HEK293 (cell line): Measurements from ENCODE around the gene SIDT1.

Experiments used
- CTCF ChIP-seq: fragments of 450-650 bp; formaldehyde crosslinking; IDR thresholded peaks from 2 replicates; pipeline ENCODE4 v1.5.1; 2016; ENCODE audit warnings: missing biosample characterization, missing genetic modification characterization
- HOXA7 ChIP-seq: sonication (generic); formaldehyde crosslinking; IDR thresholded peaks from 2 replicates; pipeline ENCODE4 v1.8.1; 2022; ENCODE audit warnings: missing genetic modification reagents, borderline replicate concordance
- PBX3 ChIP-seq: sonication (generic); formaldehyde crosslinking; IDR thresholded peaks from 2 replicates; pipeline ENCODE4 v1.8.1; 2022; ENCODE audit warnings: mild to moderate bottlenecking, moderate library complexity, missing genetic modification reagents
- SALL2 ChIP-seq: fragments of 450-650 bp; formaldehyde crosslinking; IDR thresholded peaks from 2 replicates; pipeline ENCODE4 v1.5.0; 2017; ENCODE audit warnings: missing biosample characterization, mild to moderate bottlenecking, missing genetic modification characterization, borderline replicate concordance
- ZBTB48 ChIP-seq: fragments of 450-650 bp; formaldehyde crosslinking; IDR thresholded peaks from 2 replicates; pipeline ENCODE4 v1.5.1; 2016; ENCODE audit warnings: missing biosample characterization, missing genetic modification characterization
- ZFP41 ChIP-seq: fragments of 450-650 bp; formaldehyde crosslinking; IDR thresholded peaks from 2 replicates; pipeline ENCODE4 v1.5.1; 2016; ENCODE audit warnings: missing biosample characterization, missing genetic modification characterization, borderline replicate concordance
- ZNF114 ChIP-seq: fragments of 450-650 bp; formaldehyde crosslinking; IDR thresholded peaks from 2 replicates; pipeline ENCODE4 v1.5.0; 2017; ENCODE audit warnings: missing biosample characterization, missing genetic modification characterization
- ZNF274 ChIP-seq, 2 experiments: fragments of 200-500 bp in 1 of 2; fragments of 450-650 bp in 1 of 2; sonication (Bioruptor generic) in 1 of 2; formaldehyde crosslinking in 1 of 2; IDR thresholded peaks; 2 replicates each; pipeline versions ENCODE4 v1.5.1 to v1.6.1; 2014 to 2016; ENCODE audit warnings: borderline replicate concordance in 1 of 2, inconsistent platforms in 1 of 2, low read length in 1 of 2, missing biosample characterization in 1 of 2, missing genetic modification characterization in 1 of 2
- ZNF302 ChIP-seq: fragments of 450-650 bp; formaldehyde crosslinking; IDR thresholded peaks from 2 replicates; pipeline ENCODE4 v1.5.1; 2016; ENCODE audit warnings: missing biosample characterization, missing genetic modification characterization, low read depth
- ZNF366 ChIP-seq: fragments of 450-650 bp; formaldehyde crosslinking; conservative IDR thresholded peaks from 2 replicates; pipeline ENCODE4 v1.5.1; 2016; ENCODE audit warnings: missing biosample characterization, missing genetic modification characterization
- ZNF426 ChIP-seq: fragments of 450-650 bp; formaldehyde crosslinking; IDR thresholded peaks from 2 replicates; pipeline ENCODE4 v1.5.1; 2017; ENCODE audit warnings: missing biosample characterization, missing genetic modification characterization, mild to moderate bottlenecking, inconsistent platforms, moderate library complexity
- ZNF544 ChIP-seq: fragments of 450-650 bp; formaldehyde crosslinking; IDR thresholded peaks from 2 replicates; pipeline ENCODE4 v1.5.0; 2017; ENCODE audit warnings: missing biosample characterization, missing genetic modification characterization
- ZNF624 ChIP-seq: fragments of 450-650 bp; formaldehyde crosslinking; IDR thresholded peaks from 2 replicates; pipeline ENCODE4 v1.5.1; 2017; ENCODE audit warnings: missing biosample characterization, missing genetic modification characterization
- ZNF658 ChIP-seq: fragments of 450-650 bp; formaldehyde crosslinking; IDR thresholded peaks from 2 replicates; pipeline ENCODE4; 2016; ENCODE audit warnings: missing biosample characterization, missing genetic modification characterization

GRCh38 chr3:113594066-113594465 is 61.7 kb downstream of the SIDT1 start:
- TF ChIP-seq ZNF658 (tag by site-specific recombination) (no peak), ZNF426 (tag by site-specific recombination) (no peak), ZFP41 (tag by site-specific recombination) (no peak), CTCF (tag by site-specific recombination) (no peak), ZNF114 (tag by site-specific recombination) (no peak), ZBTB48 (tag by site-specific recombination) (no peak), SALL2 (tag by site-specific recombination) (no peak), ZNF366 (tag by site-specific recombination) (no peak), HOXA7 (CRISPR knock-in tag) (no peak), PBX3 (CRISPR knock-in tag) (no peak), ZNF302 (tag by site-specific recombination) (no peak), ZNF274 (IDR thresholded peaks at IDR 0.05; ENCODE audit: low read length) (no peak), ZNF274 (tag by site-specific recombination; IDR thresholded peaks at IDR 0.05; ENCODE audit: borderline replicate concordance) (no peak), ZNF544 (tag by site-specific recombination) (no peak), ZNF624 (tag by site-specific recombination) (no peak)
